Measurements from ENCODE around the gene CORO7. TPM values are rescaled to one million over a fixed set of nuclear protein-coding genes. Genes with fewer than 3 reads are reported as not detected.
A peak's percentile ranks its signal among the peaks of the same experiment; 100 is the strongest.
"Not testable (repeated sequence)": the region's sequence is repeated elsewhere in the genome, so short reads cannot be mapped to it uniquely, and the experiment has no call there.

The CORO7 gene
- total RNA-seq, 1 experiment from 2014 or later: 51.0 TPM

DNA sequence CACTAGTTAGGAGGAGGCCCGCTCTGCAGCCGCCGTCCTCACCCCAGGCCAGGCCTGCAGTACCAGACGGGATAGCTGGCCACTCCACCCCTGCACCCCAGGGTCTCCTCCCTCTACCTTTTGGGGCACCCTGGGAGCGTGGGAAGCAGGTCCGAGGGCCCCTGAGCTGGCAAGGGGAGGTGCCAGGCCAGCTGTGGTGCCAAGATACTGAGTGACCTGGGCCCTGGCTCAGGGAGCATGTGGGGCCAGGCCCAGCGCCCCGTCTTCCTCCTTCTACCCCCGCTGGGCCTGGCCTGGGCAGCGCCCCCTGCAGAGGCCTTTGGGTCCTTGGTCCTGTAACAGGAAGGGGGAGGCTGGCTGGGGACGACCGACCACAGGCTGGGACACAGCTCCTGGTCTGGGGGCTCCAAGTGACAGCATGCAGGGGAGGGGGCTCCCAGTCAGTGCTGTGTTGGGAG is 78.2 kb downstream of the CORO7 start:
- no peaks in the 10 kb centered on the region for H3K27me3 Mint-ChIP-seq (ENCODE audit: unreplicated experiment)
- no peak overlapping the region for H3K4me3 Mint-ChIP-seq (ENCODE audit: low read depth, unreplicated experiment)
- no peak for TF ChIP-seq CTCF (IDR thresholded peaks at IDR 0.05; ENCODE audit: unreplicated experiment)
- no peak for DNase-seq
- intact Hi-C loops (cut with micrococcal nuclease; ENCODE audit: unreplicated experiment): no loop called here
- peaks cover 72% of the 10 kb centered on the region for H3K36me3 Mint-ChIP-seq (ENCODE audit: insufficient read depth, unreplicated experiment)
- no peaks in the 10 kb centered on the region for H3K9me3 Mint-ChIP-seq (ENCODE audit: low read depth, unreplicated experiment)
- H3K4me1 Mint-ChIP-seq (ENCODE audit: low read depth, unreplicated experiment): no peaks in the 10 kb centered on the region
- CTCF ChIA-PET: interaction anchor here (0.6 kb wide), 1 partner anchor 189 kb away, joined by 4 read pairs; no protein-coding TSS in a partner anchor
- H3K27ac Mint-ChIP-seq (ENCODE audit: unreplicated experiment): peak overlapping the region; percentile 30
- BruUV-seq (replicated peaks): no TSS peak

DNA sequence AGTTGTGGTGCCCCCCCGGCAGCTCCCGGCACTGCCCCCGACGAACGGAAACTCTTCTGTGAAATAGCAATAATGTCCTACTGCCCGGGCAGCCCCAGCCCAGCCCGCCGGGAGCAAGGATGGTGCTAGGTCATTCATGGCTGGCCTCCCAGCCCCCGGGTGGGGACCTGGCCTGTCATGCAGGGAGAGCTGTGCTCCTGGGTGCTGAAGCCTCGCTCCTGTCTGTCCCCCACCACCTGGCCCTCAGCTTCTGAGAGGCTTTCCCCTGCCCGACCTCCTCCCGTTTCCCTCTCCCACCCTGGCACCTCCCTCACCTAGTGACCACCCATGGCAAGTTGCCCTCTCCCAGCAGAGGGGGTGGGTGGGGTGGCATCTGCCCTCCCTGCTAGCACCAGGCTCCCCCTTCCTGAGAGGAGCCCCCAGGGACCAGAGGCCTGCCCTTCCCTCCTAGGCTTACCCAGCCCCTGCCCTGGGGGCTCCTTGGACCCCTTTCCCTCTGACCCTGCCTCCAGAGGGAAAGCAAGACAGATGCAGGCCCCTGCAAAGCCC is 78.8 kb downstream of the CORO7 start:
- Mint-ChIP-seq H3K4me3 (ENCODE audit: low read depth, unreplicated experiment) (no peak overlapping the region), H3K27ac (ENCODE audit: unreplicated experiment) (peak overlapping the region; percentile 30), H3K27me3 (ENCODE audit: unreplicated experiment) (no peaks in the 10 kb centered on the region), H3K4me1 (ENCODE audit: low read depth, unreplicated experiment) (no peaks in the 10 kb centered on the region), H3K9me3 (ENCODE audit: low read depth, unreplicated experiment) (no peaks in the 10 kb centered on the region), H3K36me3 (ENCODE audit: insufficient read depth, unreplicated experiment) (peaks cover 68% of the 10 kb centered on the region)
- TF ChIP-seq CTCF (IDR thresholded peaks at IDR 0.05; ENCODE audit: unreplicated experiment): no peak
- DNase-seq: no peak
- intact Hi-C loops (cut with micrococcal nuclease; ENCODE audit: unreplicated experiment): no loop called here
- CTCF ChIA-PET: no interaction called here
- no TSS peak for BruUV-seq (replicated peaks)

- Mint-ChIP-seq H3K27me3 (ENCODE audit: unreplicated experiment) (no peaks in the 10 kb centered on the region), H3K27ac (ENCODE audit: unreplicated experiment) (no peak overlapping the region), H3K36me3 (ENCODE audit: insufficient read depth, unreplicated experiment) (peaks cover 67% of the 10 kb centered on the region), H3K4me1 (ENCODE audit: low read depth, unreplicated experiment) (no peaks in the 10 kb centered on the region), H3K9me3 (ENCODE audit: low read depth, unreplicated experiment) (no peaks in the 10 kb centered on the region), H3K4me3 (ENCODE audit: low read depth, unreplicated experiment) (no peak overlapping the region)
- CTCF ChIA-PET: no interaction called here
- TF ChIP-seq CTCF (IDR thresholded peaks at IDR 0.05; ENCODE audit: unreplicated experiment): no peak
- intact Hi-C loops (cut with micrococcal nuclease; ENCODE audit: unreplicated experiment): no loop called here
- BruUV-seq (replicated peaks): no TSS peak
- DNase-seq: no peak
Observed at GRCh38 chr16:4336701-4337539, 79.5 kb downstream of the CORO7 start.

DNA sequence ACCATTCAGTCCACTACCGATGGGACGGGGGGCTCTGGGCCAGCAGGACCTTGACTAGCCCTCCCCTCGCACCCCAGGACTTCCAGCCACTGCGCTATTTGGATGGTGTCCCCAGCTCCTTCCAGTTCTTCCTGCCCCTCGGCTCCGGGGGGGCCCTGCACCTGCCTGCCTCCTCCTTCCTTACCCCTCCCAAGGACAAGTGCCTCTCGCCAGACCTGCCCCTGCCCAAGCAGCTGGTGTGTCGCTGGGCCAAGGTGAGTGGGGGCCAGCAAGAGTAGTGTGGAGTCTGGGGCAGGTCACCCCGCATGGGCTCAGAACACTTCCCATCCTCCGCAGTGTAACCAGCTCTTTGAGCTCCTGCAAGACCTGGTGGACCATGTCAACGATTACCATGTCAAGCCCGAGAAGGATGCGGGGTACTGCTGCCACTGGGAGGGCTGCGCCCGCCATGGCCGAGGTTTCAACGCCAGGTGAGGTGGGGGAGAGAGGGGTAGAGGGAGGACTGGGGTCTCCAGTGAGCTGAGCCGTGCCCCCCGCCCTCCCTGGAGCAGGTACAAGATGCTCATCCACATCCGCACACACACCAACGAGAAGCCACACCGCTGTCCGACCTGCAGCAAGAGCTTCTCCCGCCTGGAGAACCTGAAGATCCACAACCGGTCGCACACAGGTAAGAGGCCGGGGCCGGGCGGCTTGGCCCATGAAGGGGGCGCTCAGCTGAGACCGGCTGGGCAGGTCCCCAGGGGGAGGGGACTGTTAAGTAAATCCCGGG is 81.5 kb downstream of the CORO7 start:
- CTCF ChIA-PET: no interaction called here
- no peaks in the 10 kb centered on the region for H3K27me3 Mint-ChIP-seq (ENCODE audit: unreplicated experiment)
- H3K4me1 Mint-ChIP-seq (ENCODE audit: low read depth, unreplicated experiment): no peaks in the 10 kb centered on the region
- no peaks in the 10 kb centered on the region for H3K9me3 Mint-ChIP-seq (ENCODE audit: low read depth, unreplicated experiment)
- no peak overlapping the region for H3K27ac Mint-ChIP-seq (ENCODE audit: unreplicated experiment)
- H3K36me3 Mint-ChIP-seq (ENCODE audit: insufficient read depth, unreplicated experiment): peaks cover 53% of the 10 kb centered on the region
- no peak for DNase-seq
- no peak overlapping the region for H3K4me3 Mint-ChIP-seq (ENCODE audit: low read depth, unreplicated experiment)
- no TSS peak for BruUV-seq (replicated peaks)
- no peak for TF ChIP-seq CTCF (IDR thresholded peaks at IDR 0.05; ENCODE audit: unreplicated experiment)
- intact Hi-C loops (cut with micrococcal nuclease; ENCODE audit: unreplicated experiment): no loop called here

DNA sequence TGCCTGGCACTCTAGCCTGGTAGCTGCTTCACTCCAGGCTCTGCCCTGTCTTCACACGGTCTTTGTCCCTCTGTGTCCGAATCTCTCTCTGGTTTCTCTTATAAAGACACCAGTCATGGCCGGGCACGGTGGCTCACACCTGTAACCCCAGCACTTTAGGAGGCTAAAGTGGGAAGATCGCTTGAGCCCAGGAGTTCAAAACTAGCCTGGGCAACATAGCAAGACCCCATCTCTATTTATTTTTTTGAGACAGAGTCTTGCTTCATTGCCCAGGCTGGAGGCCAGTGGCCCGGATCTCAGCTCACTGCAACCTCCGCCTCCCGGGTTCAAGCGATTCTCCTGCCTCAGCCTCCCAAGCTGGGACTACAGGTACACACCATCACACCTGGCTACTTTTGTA is 82.7 kb downstream of the CORO7 start:
- intact Hi-C loops (cut with micrococcal nuclease; ENCODE audit: unreplicated experiment); H3K27ac Mint-ChIP-seq (ENCODE audit: unreplicated experiment); BruUV-seq (replicated peaks); DNase-seq; H3K9me3 Mint-ChIP-seq (ENCODE audit: low read depth, unreplicated experiment); H3K4me3 Mint-ChIP-seq (ENCODE audit: low read depth, unreplicated experiment); H3K4me1 Mint-ChIP-seq (ENCODE audit: low read depth, unreplicated experiment); H3K27me3 Mint-ChIP-seq (ENCODE audit: unreplicated experiment): not testable (repeated sequence)
- peaks cover 51% of the 10 kb centered on the region for H3K36me3 Mint-ChIP-seq (ENCODE audit: insufficient read depth, unreplicated experiment)
- CTCF ChIA-PET: interaction anchor here (1.6 kb wide), 1 partner anchor 10 kb away, joined by 6 read pairs; no protein-coding TSS in a partner anchor

Data from Calu3 (cell line).